ENCODE data around the gene HPSE2. TPM values are rescaled to one million over a fixed set of nuclear protein-coding genes. Genes with fewer than 3 reads are reported as not detected.
"Not testable (repeated sequence)": the region's sequence is repeated elsewhere in the genome, so short reads cannot be mapped to it uniquely, and the experiment has no call there.

Gene HPSE2
- total RNA-seq, 1 donor from 2014 or later = not detected

- FAIRE-seq (no peak), DNase-seq (ENCODE audit: low spot score in 2 of 2) (no peak)
These were observed 706.9 kb downstream of the HPSE2 start for GRCh38 chr10:98528805-98529183.

- no peak for DNase-seq (ENCODE audit: low spot score in 2 of 2)
- FAIRE-seq = no peak
These were observed 707.4 kb downstream of the HPSE2 start for GRCh38 chr10:98528166-98528804.

- DNase-seq (ENCODE audit: low spot score in 2 of 2) (no peak), FAIRE-seq (no peak)
These were observed 709.7 kb downstream of the HPSE2 start for GRCh38 chr10:98525969-98526368.

GRCh38 chr10:98524124-98524523 lies 711.5 kb downstream of the HPSE2 start:
- DNase-seq (ENCODE audit: low spot score in 2 of 2) = no peak
- FAIRE-seq = no peak

GRCh38 chr10:98519841-98520240 lies 715.8 kb downstream of the HPSE2 start:
- DNase-seq (ENCODE audit: low spot score in 2 of 2) (no peak), FAIRE-seq (no peak)

GRCh38 chr10:98517672-98518071 lies 718.0 kb downstream of the HPSE2 start:
- no peak for FAIRE-seq
- DNase-seq (ENCODE audit: low spot score in 2 of 2) = no peak

- FAIRE-seq (no peak), DNase-seq (ENCODE audit: low spot score in 2 of 2) (no peak)
These were observed 719.3 kb downstream of the HPSE2 start for GRCh38 chr10:98516352-98516751.

GRCh38 chr10:98513704-98514103 lies 721.9 kb downstream of the HPSE2 start:
- FAIRE-seq (no peak), DNase-seq (ENCODE audit: low spot score in 2 of 2) (no peak)

GRCh38 chr10:98511876-98512275 lies 723.8 kb downstream of the HPSE2 start:
- FAIRE-seq (no peak), DNase-seq (ENCODE audit: low spot score in 2 of 2) (no peak)

GRCh38 chr10:98510412-98510995 lies 725.1 kb downstream of the HPSE2 start:
- FAIRE-seq (no peak), DNase-seq (ENCODE audit: low spot score in 2 of 2) (no peak)

- FAIRE-seq = no peak
- no peak for DNase-seq (ENCODE audit: low spot score in 2 of 2)
These were observed 725.9 kb downstream of the HPSE2 start for GRCh38 chr10:98509745-98510144.

- DNase-seq (ENCODE audit: low spot score in 2 of 2); FAIRE-seq: not testable (repeated sequence)
These were observed 733.1 kb downstream of the HPSE2 start for GRCh38 chr10:98502535-98502934.

- FAIRE-seq (no peak), DNase-seq (ENCODE audit: low spot score in 2 of 2) (no peak)
These were observed 742.9 kb downstream of the HPSE2 start for GRCh38 chr10:98492763-98493162.

GRCh38 chr10:98489561-98490481 lies 745.8 kb downstream of the HPSE2 start:
- no peak for DNase-seq (ENCODE audit: low spot score in 2 of 2)

GRCh38 chr10:98488669-98489430 lies 746.8 kb downstream of the HPSE2 start:
- DNase-seq (ENCODE audit: low spot score in 2 of 2) (no peak), FAIRE-seq (no peak)

More at GRCh38 chr10:98489561-98490481, 745.8 kb downstream of the HPSE2 start:
- no peak for FAIRE-seq

GRCh38 chr10:98487649-98488048 lies 748.0 kb downstream of the HPSE2 start:
- no peak for DNase-seq (ENCODE audit: low spot score in 2 of 2)

GRCh38 chr10:98486421-98486820 lies 749.2 kb downstream of the HPSE2 start:
- no peak for DNase-seq (ENCODE audit: low spot score in 2 of 2)
- no peak for FAIRE-seq

More at GRCh38 chr10:98487649-98488048, 748.0 kb downstream of the HPSE2 start:
- FAIRE-seq = no peak

GRCh38 chr10:98485959-98486358 lies 749.7 kb downstream of the HPSE2 start:
- DNase-seq (ENCODE audit: low spot score in 2 of 2) (no peak), FAIRE-seq (no peak)

GRCh38 chr10:98483658-98484057 lies 752.0 kb downstream of the HPSE2 start:
- DNase-seq (ENCODE audit: low spot score in 2 of 2) (no peak), FAIRE-seq (no peak)

- DNase-seq (ENCODE audit: low spot score in 2 of 2) (no peak), FAIRE-seq (no peak)
These were observed 753.6 kb downstream of the HPSE2 start for GRCh38 chr10:98482096-98482495.
